ENCODE measurements around the gene RBMS3.

DNA sequence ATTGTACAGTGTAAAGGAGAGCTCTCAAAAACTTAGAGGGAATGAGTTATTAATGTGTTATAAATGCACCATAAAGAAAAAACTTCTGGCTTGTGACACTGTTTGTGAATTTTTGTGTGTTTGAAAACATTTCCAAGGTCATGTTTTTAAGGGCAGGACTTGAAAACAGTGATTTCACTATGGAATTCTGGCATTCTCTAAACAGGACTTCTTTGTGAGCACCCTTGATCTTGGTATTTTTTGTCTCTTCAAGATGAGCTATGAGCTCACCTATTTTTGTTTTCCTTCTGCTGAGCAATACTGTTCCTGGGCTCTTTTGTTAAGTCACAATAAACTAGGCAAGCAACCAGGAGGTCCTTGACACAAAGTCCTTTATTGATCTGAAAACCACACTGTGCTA is 284.4 kb downstream of the RBMS3 start:
- TF ChIP-seq, protein P1, sequence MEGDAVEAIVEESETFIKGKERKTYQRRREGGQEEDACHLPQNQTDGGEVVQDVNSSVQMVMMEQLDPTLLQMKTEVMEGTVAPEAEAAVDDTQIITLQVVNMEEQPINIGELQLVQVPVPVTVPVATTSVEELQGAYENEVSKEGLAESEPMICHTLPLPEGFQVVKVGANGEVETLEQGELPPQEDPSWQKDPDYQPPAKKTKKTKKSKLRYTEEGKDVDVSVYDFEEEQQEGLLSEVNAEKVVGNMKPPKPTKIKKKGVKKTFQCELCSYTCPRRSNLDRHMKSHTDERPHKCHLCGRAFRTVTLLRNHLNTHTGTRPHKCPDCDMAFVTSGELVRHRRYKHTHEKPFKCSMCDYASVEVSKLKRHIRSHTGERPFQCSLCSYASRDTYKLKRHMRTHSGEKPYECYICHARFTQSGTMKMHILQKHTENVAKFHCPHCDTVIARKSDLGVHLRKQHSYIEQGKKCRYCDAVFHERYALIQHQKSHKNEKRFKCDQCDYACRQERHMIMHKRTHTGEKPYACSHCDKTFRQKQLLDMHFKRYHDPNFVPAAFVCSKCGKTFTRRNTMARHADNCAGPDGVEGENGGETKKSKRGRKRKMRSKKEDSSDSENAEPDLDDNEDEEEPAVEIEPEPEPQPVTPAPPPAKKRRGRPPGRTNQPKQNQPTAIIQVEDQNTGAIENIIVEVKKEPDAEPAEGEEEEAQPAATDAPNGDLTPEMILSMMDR (IDR thresholded peaks at IDR 0.05), result no peak
- no peak for TF ChIP-seq EP300 (IDR thresholded peaks at IDR 0.05)
- no peak for TF ChIP-seq POLR2A (IDR thresholded peaks at IDR 0.05)
- no peak for TF ChIP-seq POLR2AphosphoS5 (IDR thresholded peaks at IDR 0.05)
